HEK293T (cell line): Measurements from ENCODE around the gene NMNAT2.

ENCODE experiments used
- CTCF ChIA-PET: fragments of 350-600 bp; formaldehyde crosslinking; extraction: SDS; loops from one replicate; lab custom pipeline; 2021; ENCODE audit warnings: antibody characterized with exemption, inconsistent platforms; lab: Yijun Ruan, JAX
- POLR2A ChIA-PET: fragments of 350-600 bp; formaldehyde crosslinking; extraction: SDS; loops from one replicate; lab custom pipeline; 2020; ENCODE audit warnings: antibody characterized with exemption, inconsistent platforms; lab: Yijun Ruan, JAX
- DNase-seq: peaks from one replicate; pipeline ENCODE4 v3.0.0; 2012; ENCODE audit warnings: mixed read lengths; ENCODE audit errors: extremely low spot score
- ARNT ChIP-seq: fragments of 450-650 bp; IDR thresholded peaks from 2 replicates; pipeline ENCODE4 v1.6.1; 2017; ENCODE audit warnings: mild to moderate bottlenecking
- BHLHE40 ChIP-seq: fragments of 450-650 bp; IDR thresholded peaks from 2 replicates; pipeline ENCODE4 v1.6.1; 2016; ENCODE audit warnings: mild to moderate bottlenecking, moderate library complexity, borderline replicate concordance
- CTBP1 ChIP-seq: fragments of 450-650 bp; IDR thresholded peaks from 2 replicates; pipeline ENCODE4 v1.6.1; 2016; ENCODE audit warnings: borderline replicate concordance
- ELF4 ChIP-seq: fragments of 450-650 bp; IDR thresholded peaks from 2 replicates; pipeline ENCODE4 v1.6.1; 2017; ENCODE audit warnings: antibody characterized with exemption
- FOXA1 ChIP-seq: fragments of 450-650 bp; IDR thresholded peaks from 2 replicates; pipeline ENCODE4 v1.6.1; 2016; ENCODE audit warnings: mild to moderate bottlenecking
- FOXK2 ChIP-seq: fragments of 450-650 bp; IDR thresholded peaks from 2 replicates; pipeline ENCODE4 v1.6.1; 2016; ENCODE audit warnings: mild to moderate bottlenecking
- FOXM1 ChIP-seq: fragments of 450-650 bp; IDR thresholded peaks from 2 replicates; pipeline ENCODE4 v1.6.1; 2017; ENCODE audit warnings: mild to moderate bottlenecking, borderline replicate concordance
- HDGF ChIP-seq: fragments of 450-650 bp; IDR thresholded peaks from 2 replicates; pipeline ENCODE4 v1.6.1; 2017; ENCODE audit warnings: antibody characterized with exemption, borderline replicate concordance
- L3MBTL2 ChIP-seq: fragments of 450-650 bp; conservative IDR thresholded peaks from 2 replicates; pipeline ENCODE4 v1.6.1; 2016; ENCODE audit warnings: mild to moderate bottlenecking
- LEF1 ChIP-seq: fragments of 450-650 bp; IDR thresholded peaks from 2 replicates; pipeline ENCODE4 v1.6.1; 2017; ENCODE audit warnings: mild to moderate bottlenecking, borderline replicate concordance
- NFRKB ChIP-seq: fragments of 450-650 bp; IDR thresholded peaks from 2 replicates; pipeline ENCODE4 v1.6.1; 2016; ENCODE audit warnings: mild to moderate bottlenecking, moderate library complexity
- PKNOX1 ChIP-seq: fragments of 450-650 bp; IDR thresholded peaks from 2 replicates; pipeline ENCODE4 v1.6.1; 2016
- SP1 ChIP-seq: fragments of 450-650 bp; IDR thresholded peaks from 2 replicates; pipeline ENCODE4 v1.6.1; 2017
- SUZ12 ChIP-seq: fragments of 450-650 bp; IDR thresholded peaks from 2 replicates; pipeline ENCODE4 v1.6.1; 2016; ENCODE audit warnings: mild to moderate bottlenecking
- TARDBP ChIP-seq: fragments of 450-650 bp; IDR thresholded peaks from 2 replicates; pipeline ENCODE4 v1.6.1; 2016
- ZNF384 ChIP-seq: fragments of 450-650 bp; IDR thresholded peaks from 2 replicates; pipeline ENCODE4 v1.6.1; 2016

Gene NMNAT2

GRCh38 chr1:183444243-183444642 is 26.1 kb upstream of the NMNAT2 start:
- CTCF ChIA-PET: no interaction called here
- TF ChIP-seq PKNOX1: no peak
- TF ChIP-seq NFRKB: no peak
- TF ChIP-seq SUZ12: no peak
- no peak for TF ChIP-seq BHLHE40
- no peak for TF ChIP-seq ZNF384
- no peak for TF ChIP-seq CTBP1
- TF ChIP-seq LEF1: no peak
- no peak for DNase-seq
- POLR2A ChIA-PET: no interaction called here

- ChIA-PET POLR2A (no interaction called here), CTCF (no interaction called here)
- TF ChIP-seq SP1 (no peak), ARNT (no peak), ELF4 (no peak), PKNOX1 (no peak), HDGF (no peak), L3MBTL2 (no peak), FOXA1 (no peak), CTBP1 (no peak), LEF1 (no peak)
- no peak for DNase-seq
These were observed 25.3 kb upstream of the NMNAT2 start for GRCh38 chr1:183443466-183443865.

- ChIA-PET CTCF (no interaction called here), POLR2A (no interaction called here)
- TF ChIP-seq NFRKB (no peak), SUZ12 (no peak), ELF4 (no peak), ZNF384 (no peak), ARNT (no peak), CTBP1 (no peak), HDGF (no peak), PKNOX1 (no peak), BHLHE40 (no peak), L3MBTL2 (no peak), LEF1 (no peak), SP1 (no peak), TARDBP (no peak)
These were observed 24.8 kb upstream of the NMNAT2 start for GRCh38 chr1:183443011-183443410.

GRCh38 chr1:183438060-183438459 is 19.9 kb upstream of the NMNAT2 start:
- ChIA-PET POLR2A (no interaction called here), CTCF (no interaction called here)

More at GRCh38 chr1:183443011-183443410, 24.8 kb upstream of the NMNAT2 start:
- no peak for DNase-seq

GRCh38 chr1:183435497-183435896 is 17.3 kb upstream of the NMNAT2 start:
- ChIA-PET POLR2A (no interaction called here), CTCF (no interaction called here)
- TF ChIP-seq FOXA1 (no peak), ARNT (no peak), SUZ12 (no peak)
- DNase-seq: no peak

More at GRCh38 chr1:183438060-183438459, 19.9 kb upstream of the NMNAT2 start:
- TF ChIP-seq BHLHE40 (no peak), FOXM1 (no peak), CTBP1 (no peak), FOXK2 (no peak), FOXA1 (no peak), HDGF (no peak), SUZ12 (no peak), TARDBP (no peak), LEF1 (no peak), ZNF384 (no peak), NFRKB (no peak), ARNT (no peak), ELF4 (no peak), L3MBTL2 (no peak), PKNOX1 (no peak), SP1 (no peak)
- no peak for DNase-seq

- CTCF ChIA-PET: interaction anchor here (0.6 kb wide), 1 partner anchor 88 kb away, joined by 4 read pairs; no protein-coding TSS in a partner anchor
- POLR2A ChIA-PET: no interaction called here
- no peak for TF ChIP-seq FOXA1
- TF ChIP-seq ARNT: no peak
- TF ChIP-seq FOXK2: no peak
- no peak for TF ChIP-seq ELF4
- TF ChIP-seq PKNOX1: no peak
- TF ChIP-seq BHLHE40: no peak
- TF ChIP-seq NFRKB: no peak
- no peak for TF ChIP-seq L3MBTL2
- TF ChIP-seq HDGF: no peak
- TF ChIP-seq TARDBP: no peak
- no peak for TF ChIP-seq ZNF384
- no peak for TF ChIP-seq FOXM1
- TF ChIP-seq SP1: no peak
- TF ChIP-seq CTBP1: no peak
- no peak for TF ChIP-seq SUZ12
- no peak for TF ChIP-seq LEF1
- no peak for DNase-seq
These were observed 15.5 kb upstream of the NMNAT2 start for GRCh38 chr1:183433703-183434102.
